H9 (cell line): ENCODE measurements around the gene PSMB7. TPM values are rescaled to one million over a fixed set of nuclear protein-coding genes. Genes with fewer than 3 reads are reported as not detected.

Experiments
- DNase-seq: peaks from one replicate; pipeline ENCODE4 v3.0.0-alpha.2; 2017
- H2AFZ ChIP-seq: one replicate; pipeline ENCODE4 v1.6.1; 2013; ENCODE audit warnings: mild to moderate bottlenecking, low read length, control low read depth, moderate library complexity
- H2AK5ac ChIP-seq: 2 replicates; pipeline ENCODE4 v1.6.1; 2013; ENCODE audit warnings: low read length, control low read depth, mixed read lengths; ENCODE audit not compliant: insufficient read length
- H2BK120ac ChIP-seq: one replicate; pipeline ENCODE4 v1.6.1; 2013; ENCODE audit warnings: low read depth, mild to moderate bottlenecking, low read length, control low read depth, inconsistent platforms; ENCODE audit not compliant: poor library complexity, severe bottlenecking
- H2BK12ac ChIP-seq: 2 replicates; pipeline ENCODE4 v1.6.1; 2013; ENCODE audit warnings: low read length, control low read depth, mixed read lengths, low read depth; ENCODE audit not compliant: insufficient read length
- H2BK15ac ChIP-seq: 2 replicates; pipeline ENCODE4 v1.6.1; 2013; ENCODE audit warnings: low read depth, low read length, control low read depth
- H2BK20ac ChIP-seq: one replicate; pipeline ENCODE4 v1.6.1; 2013; ENCODE audit warnings: low read depth, mild to moderate bottlenecking, low read length, control low read depth, inconsistent platforms; ENCODE audit not compliant: poor library complexity, severe bottlenecking
- H2BK5ac ChIP-seq: 2 replicates; pipeline ENCODE4 v1.6.1; 2013; ENCODE audit warnings: low read length, control low read depth, mixed read lengths; ENCODE audit not compliant: insufficient read length
- H3K14ac ChIP-seq: 2 replicates; pipeline ENCODE4 v1.6.1; 2013; ENCODE audit warnings: low read length, control low read depth; ENCODE audit not compliant: insufficient read depth
- H3K18ac ChIP-seq: 2 replicates; pipeline ENCODE4 v1.6.1; 2013; ENCODE audit warnings: low read depth, mild to moderate bottlenecking, mixed read lengths, low read length, control low read depth; ENCODE audit not compliant: insufficient read length
- H3K23ac ChIP-seq: 2 replicates; pipeline ENCODE4 v1.6.1; 2013; ENCODE audit warnings: low read length, control low read depth, mixed read lengths, low read depth; ENCODE audit not compliant: insufficient read length
- H3K23me2 ChIP-seq: 2 replicates; pipeline ENCODE4 v1.6.1; 2013; ENCODE audit warnings: low read depth, mild to moderate bottlenecking, mixed read lengths, low read length, control low read depth; ENCODE audit not compliant: insufficient read length, poor library complexity, severe bottlenecking
- H3K27ac ChIP-seq: 2 replicates; pipeline ENCODE4 v1.5.1; 2013; ENCODE audit warnings: low read length, control low read depth, mixed read lengths, low read depth; ENCODE audit not compliant: insufficient read length
- H3K27me3 ChIP-seq: 2 replicates; pipeline ENCODE4 v1.6.1; 2013; ENCODE audit warnings: low read length, control low read depth, inconsistent platforms; ENCODE audit not compliant: insufficient read depth
- H3K4ac ChIP-seq: 2 replicates; pipeline ENCODE4 v1.6.1; 2013; ENCODE audit warnings: low read depth, mild to moderate bottlenecking, control low read depth, inconsistent platforms, low read length, moderate library complexity
- H3K4me1 ChIP-seq: 2 replicates; pipeline ENCODE4 v1.6.1; 2013; ENCODE audit warnings: low read length, control low read depth, inconsistent platforms; ENCODE audit not compliant: insufficient read depth
- H3K4me2 ChIP-seq: 2 replicates; pipeline ENCODE4 v1.6.1; 2013; ENCODE audit warnings: low read length, control low read depth, mixed read lengths; ENCODE audit not compliant: insufficient read length, insufficient read depth
- H3K56ac ChIP-seq: 2 replicates; pipeline ENCODE4 v1.6.1; 2013; ENCODE audit warnings: low read depth, mild to moderate bottlenecking, mixed read lengths, low read length, control low read depth; ENCODE audit not compliant: insufficient read length
- H3K79me1 ChIP-seq: 2 replicates; pipeline ENCODE4 v1.6.1; 2013; ENCODE audit warnings: low read depth, mild to moderate bottlenecking, moderate library complexity, low read length, control low read depth, inconsistent platforms; ENCODE audit not compliant: insufficient read depth, poor library complexity, severe bottlenecking
- H3K79me2 ChIP-seq: 2 replicates; pipeline ENCODE4 v1.6.1; 2013; ENCODE audit warnings: low read length, control low read depth, inconsistent platforms; ENCODE audit not compliant: insufficient read depth
- H3K9ac ChIP-seq: 2 replicates; pipeline ENCODE4 v1.6.1; 2013; ENCODE audit warnings: low read length, control low read depth, mixed read lengths; ENCODE audit not compliant: insufficient read length; ENCODE audit errors: extremely low read depth
- H3K9me3 ChIP-seq: one replicate; pipeline ENCODE4 v1.6.1; 2013; ENCODE audit warnings: low read depth, low read length, inconsistent platforms; ENCODE audit not compliant: control insufficient read depth
- H3T11ph ChIP-seq: one replicate; pipeline ENCODE4 v1.6.1; 2013; ENCODE audit warnings: mild to moderate bottlenecking, low read length, control low read depth, inconsistent platforms
- H4K20me1 ChIP-seq: one replicate; pipeline ENCODE4 v1.6.1; 2013; ENCODE audit not compliant: control insufficient read depth, insufficient read length, insufficient read depth
- H4K5ac ChIP-seq: 2 replicates; pipeline ENCODE4 v1.6.1; 2013; ENCODE audit warnings: low read depth, mild to moderate bottlenecking, mixed read lengths, low read length, control low read depth; ENCODE audit not compliant: insufficient read length
- H4K8ac ChIP-seq: replicated peaks from 2 replicates; pipeline ENCODE4 v1.6.1; 2013; ENCODE audit warnings: low read length, control low read depth, mixed read lengths, low read depth; ENCODE audit not compliant: insufficient read length
- H4K91ac ChIP-seq: 2 replicates; pipeline ENCODE4 v1.6.1; 2013; ENCODE audit warnings: low read depth, mild to moderate bottlenecking, moderate library complexity, mixed read lengths, low read length, control low read depth; ENCODE audit not compliant: insufficient read length
- H3K27ac Mint-ChIP-seq, 3 experiments: 2 replicates in 2 of 3; 3 replicates in 1 of 3; pipeline ENCODE4 v1.8.0; 2020 to 2021; ENCODE audit warnings: mixed read lengths in 3 of 3, mild to moderate bottlenecking in 1 of 3, moderate library complexity in 1 of 3
- H3K27me3 Mint-ChIP-seq: 2 replicates; pipeline ENCODE4 v1.8.0; 2021; ENCODE audit warnings: low read depth, mild to moderate bottlenecking, moderate library complexity, mixed read lengths
- H3K36me3 Mint-ChIP-seq, 3 experiments: 2 replicates in 2 of 3; 3 replicates in 1 of 3; pipeline ENCODE4 v1.8.0; 2020 to 2021; ENCODE audit warnings: low read depth in 3 of 3, mixed read lengths in 3 of 3; ENCODE audit not compliant: insufficient read depth in 1 of 3
- H3K4me1 Mint-ChIP-seq, 2 experiments: 2 replicates each; pipeline ENCODE4 v1.8.0; 2020; ENCODE audit warnings: mixed read lengths in 2 of 2
- H3K4me3 Mint-ChIP-seq, 2 experiments: 2 replicates in 1 of 2; 3 replicates in 1 of 2; pipeline ENCODE4 v1.8.0; 2020 to 2021; ENCODE audit warnings: mild to moderate bottlenecking in 2 of 2, mixed read lengths in 2 of 2, moderate library complexity in 1 of 2
- H3K9me3 Mint-ChIP-seq, 2 experiments: 2 replicates in 1 of 2; 3 replicates in 1 of 2; pipeline ENCODE4 v1.8.0; 2020; ENCODE audit warnings: mild to moderate bottlenecking in 2 of 2, mixed read lengths in 2 of 2, moderate library complexity in 1 of 2
- CTCF ChIP-seq: fragments of 200-600 bp; sonication (generic); conservative IDR thresholded peaks from 3 replicates; pipeline ENCODE4 v1.8.0; 2021; ENCODE audit warnings: antibody characterized with exemption, mild to moderate bottlenecking
- WGBS: extraction: QIAGEN DNeasy Blood & Tissue Kit; methylation state at CpG from one replicate; pipeline ENCODE4 v1.1.7; 2013; ENCODE audit warnings: missing lambda C conversion rate, low lambda C conversion rate, mixed read lengths; ENCODE audit not compliant: insufficient read length; ENCODE audit errors: extremely low coverage; 5-methylcytosine and 5-hydroxymethylcytosine counted together
- total RNA-seq: library from RNA; stranded (reverse); gene quantifications from 2 replicates; pipeline ENCODE4 v1.2.1, GENCODE V29; 2021

PSMB7 gene
- total RNA-seq, 1 experiment from 2014 or later: 209 TPM

GRCh38 chr9:124456341-124457078 lies 41.3 kb upstream of the PSMB7 start:
- Histone ChIP-seq H3K23ac (no peak overlapping the region), H4K20me1 (peaks cover 2% of the 10 kb centered on the region), H3K4ac (no peak overlapping the region), H3K27me3 (peaks cover 12% of the 10 kb centered on the region), H2BK20ac (no peak overlapping the region), H2BK5ac (no peak overlapping the region), H2AFZ (no peak overlapping the region), H3K4me1 (no peaks in the 10 kb centered on the region), H3K9me3 (no peaks in the 10 kb centered on the region), H3K4me2 (no peak overlapping the region), H3T11ph (no peak overlapping the region), H4K5ac (no peak overlapping the region), H2BK12ac (no peak overlapping the region), H3K18ac (no peak overlapping the region), H3K79me2 (no peaks in the 10 kb centered on the region), H3K23me2 (no peaks in the 10 kb centered on the region), H2BK15ac (no peak overlapping the region), H4K8ac (no peak overlapping the region), H2AK5ac (no peak overlapping the region), H4K91ac (no peak overlapping the region), H3K56ac (no peak overlapping the region), H3K9ac (no peak overlapping the region), H3K27ac (no peak overlapping the region), H3K14ac (no peak overlapping the region), H2BK120ac (no peak overlapping the region), H3K79me1 (no peaks in the 10 kb centered on the region)
- Mint-ChIP-seq H3K4me1 (peaks cover 7 to 12% of the 10 kb centered on the region in 2 experiments), H3K36me3 (no peaks in the 10 kb centered on the region), H3K27me3 (peaks cover 19% of the 10 kb centered on the region), H3K4me3 (no peak overlapping the region; a peak in 1 of 5 replicates), H3K27ac (peak overlapping the region in 2 of 3 experiments; percentile 63 to 74; a peak in 4 of 7 replicates), H3K9me3 (no peaks in the 10 kb centered on the region)
- no CpG with 5 or more reads among the region's 15 CpGs for WGBS
- DNase-seq: peak; percentile 28
- TF ChIP-seq CTCF: no peak
